ENCODE measurements around the gene WHRN.

The WHRN gene

GRCh38 chr9:114394523-114395333, 110.5 kb downstream of the WHRN start:
- no peak for DNase-seq

- no peak for DNase-seq
Measured at GRCh38 chr9:114392749-114393112, 112.5 kb downstream of the WHRN start.

GRCh38 chr9:114390952-114391351, 114.3 kb downstream of the WHRN start:
- no peak for DNase-seq

GRCh38 chr9:114389612-114390368, 115.5 kb downstream of the WHRN start:
- no peak for DNase-seq

GRCh38 chr9:114388764-114389375, 116.4 kb downstream of the WHRN start:
- DNase-seq: no peak

- DNase-seq: no peak
Measured at GRCh38 chr9:114388357-114388682, 117.0 kb downstream of the WHRN start.

GRCh38 chr9:114387680-114388356, 117.5 kb downstream of the WHRN start, which contains the start of gene AKNA:
Gene AKNA (minus strand): TSS chr9:114387982. CDS start chr9:114381333, 6,649 bp downstream.
- DNase-seq: no peak

- DNase-seq: peak in 1 of 2 donors; percentile 32
Measured at GRCh38 chr9:114386886-114387679, 118.2 kb downstream of the WHRN start.

GRCh38 chr9:114386361-114386885, 118.8 kb downstream of the WHRN start:
- no peak for DNase-seq

GRCh38 chr9:114385397-114386181, 119.7 kb downstream of the WHRN start:
- peak; percentile 86 to 94 for DNase-seq

GRCh38 chr9:114384836-114385396, 120.4 kb downstream of the WHRN start:
- no peak for DNase-seq

- DNase-seq: no peak
Measured at GRCh38 chr9:114384341-114384740, 120.9 kb downstream of the WHRN start.

- DNase-seq: no peak
Measured at GRCh38 chr9:114383521-114384231, 121.6 kb downstream of the WHRN start.

- peak; percentile 79 to 92 for DNase-seq
Measured at GRCh38 chr9:114382699-114383520, 122.4 kb downstream of the WHRN start.

- no peak for DNase-seq
Measured at GRCh38 chr9:114378883-114379282, 126.4 kb downstream of the WHRN start.

- DNase-seq: no peak
Measured at GRCh38 chr9:114378016-114378415, 127.3 kb downstream of the WHRN start.

GRCh38 chr9:114376586-114377445, 128.5 kb downstream of the WHRN start:
- no peak for DNase-seq

Data from inflammatory macrophage treated with lipopolysaccharide for 1 hour (primary cell).